Left ventricle myocardium superior (tissue), 1 donor: ENCODE measurements around the gene ACVR2B. TPM values are rescaled to one million over a fixed set of nuclear protein-coding genes. Genes with fewer than 3 reads are reported as not detected.
"Not testable (repeated sequence)": the region's sequence is repeated elsewhere in the genome, so short reads cannot be mapped to it uniquely, and the experiment has no call there.

Experiments used
- ATAC-seq: fragments of 200-7000 bp; cut with Tn5 transposase; one replicate; pipeline ENCODE4 v1.9.1; 2020; ENCODE audit warnings: mild to moderate bottlenecking, moderate library complexity
- DNase-seq: peaks from one replicate; pipeline ENCODE4 v3.0.0-alpha.2; 2020
- intact Hi-C: fragments of 100-400 bp; cut with micrococcal nuclease; formaldehyde crosslinking; loops from one replicate; pipeline ENCODE4 v1.11.0; 2022
- long read RNA-seq: library from polyadenylated mRNA; unstranded; transcript quantifications from one replicate; pipeline ENCODE4 v2.0.0, GENCODE V29; 2021
- total RNA-seq: library from RNA; stranded (reverse); fragmentation: NEBNext Ultra II Directional; extraction: Animal tissue kit (Norgen Biotek cat#: 25700); gene quantifications from one replicate; pipeline ENCODE4 v1.2.1, GENCODE V29; 2021
- donor health status: DM: no; HTN: yes; CAD: no; lungs with severe emphysema.

Gene ACVR2B
- 4.7 TPM for total RNA-seq
- long read RNA-seq, full-length matches to known transcripts = 2 of 4 reads
- long read RNA-seq, partial matches to known transcripts = 2 of 4 reads
- long read RNA-seq, other reads (novel, unspliced or antisense) = 0 of 4 reads

DNA sequence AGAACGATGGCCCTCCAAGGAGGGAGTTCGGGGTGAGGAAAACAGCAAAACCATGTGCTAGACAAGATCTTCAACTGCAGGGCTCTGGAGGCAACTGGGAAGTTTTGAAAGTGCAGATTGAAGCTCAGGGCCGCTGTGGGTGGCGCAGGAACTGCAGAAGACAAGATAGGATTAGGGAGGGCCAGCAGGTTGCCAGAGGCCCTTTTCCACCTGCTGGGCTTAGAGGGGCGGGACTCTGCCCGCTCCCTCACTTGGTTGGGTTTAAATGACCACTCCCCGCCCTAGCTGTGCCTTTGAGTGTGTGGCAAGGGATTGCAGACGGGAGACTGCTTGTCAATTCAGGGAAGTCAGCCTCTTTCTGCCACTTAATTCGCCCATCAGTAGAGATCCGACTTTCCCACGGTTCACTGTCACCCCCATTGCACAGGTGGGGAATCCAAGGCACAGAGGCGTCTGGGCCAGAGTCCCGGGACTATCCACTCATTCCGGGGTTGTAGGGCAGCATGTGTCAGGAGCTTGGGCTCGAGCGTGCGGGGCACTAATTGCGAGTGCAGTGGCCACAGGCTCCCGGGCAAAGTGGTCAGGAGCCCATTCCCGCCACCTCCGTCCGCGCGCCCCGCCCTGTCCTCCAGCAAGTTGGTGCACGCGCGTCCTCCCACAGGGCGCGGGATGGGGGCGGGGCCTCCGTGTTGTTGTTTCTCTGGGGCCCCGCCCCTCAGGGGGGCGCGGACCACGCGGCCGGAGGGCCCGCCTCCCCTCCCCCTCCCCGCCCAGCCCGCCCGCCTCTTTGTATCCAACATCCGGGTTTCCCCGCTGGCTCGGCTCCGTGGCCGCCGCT, at the start of gene ACVR2B:
Gene ACVR2B (plus strand): TSS at position 816 of the 838 bp plus-strand sequence. CDS start 433 bp downstream, outside the sequence.
- DNase-seq = peak; percentile 97
- intact Hi-C loops = no loop called here
- ATAC-seq = peak; percentile 87

DNA sequence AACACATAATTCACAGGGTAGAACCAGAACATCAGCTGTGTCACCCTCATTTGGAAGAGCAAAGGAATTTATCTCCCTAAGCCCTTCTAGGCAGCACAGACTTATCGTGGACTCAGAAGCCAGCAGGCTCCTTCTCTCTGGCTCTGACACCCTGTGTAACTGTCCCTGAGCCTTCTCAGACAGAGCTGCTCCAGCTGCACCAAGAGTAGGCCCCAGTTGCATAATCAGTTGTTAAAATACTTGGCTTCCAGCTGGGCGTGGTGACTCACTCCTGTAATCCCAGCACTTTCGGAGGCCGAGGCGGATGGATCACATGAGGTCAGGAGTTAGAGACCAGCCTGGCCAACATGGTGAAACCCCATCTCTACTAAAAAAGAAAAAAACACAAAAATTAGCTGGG, 49.4 kb upstream of the ACVR2B start:
- peak; percentile 63 for DNase-seq
- intact Hi-C loops = no loop called here
- peak; percentile 98 for ATAC-seq

DNA sequence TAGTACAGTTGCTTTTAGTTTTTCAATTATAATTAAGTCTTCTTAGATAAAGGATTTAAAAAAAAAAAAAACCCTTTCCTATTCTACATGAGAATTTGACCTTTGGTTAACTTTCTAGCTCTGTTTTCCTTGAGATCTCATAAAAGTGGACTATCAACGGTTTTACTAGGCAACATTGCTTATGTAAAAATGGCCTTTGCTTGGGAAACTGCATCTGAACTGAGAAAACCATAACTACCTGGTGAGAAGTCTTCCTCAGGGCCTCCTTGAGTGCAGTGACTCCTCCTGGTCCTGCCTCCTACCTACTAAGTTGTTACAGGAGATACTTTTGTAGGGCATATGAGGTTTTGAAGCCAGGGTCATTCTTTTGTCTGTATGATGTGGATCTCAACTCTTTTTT, 42.1 kb upstream of the ACVR2B start:
- intact Hi-C loops = no loop called here
- no peak for DNase-seq

DNA sequence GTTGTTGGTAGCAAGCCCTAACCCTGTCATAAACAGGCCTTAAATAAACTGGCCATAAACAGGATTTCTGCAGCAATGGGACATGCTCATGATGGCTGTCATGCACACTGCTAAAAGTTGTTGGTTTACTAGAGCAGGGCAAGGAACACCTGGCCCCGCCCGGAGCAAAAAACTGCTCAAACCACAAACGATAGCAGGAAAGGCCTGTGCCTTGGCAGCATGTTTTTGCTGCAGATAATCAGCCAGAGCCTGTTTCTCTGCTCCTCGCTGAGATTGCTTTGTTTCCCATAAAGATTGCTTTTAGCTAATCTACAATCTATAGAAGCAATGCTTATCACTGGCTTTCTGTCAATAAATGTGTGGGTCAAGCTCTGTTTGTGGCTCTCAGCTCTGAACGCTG, 32.9 kb upstream of the ACVR2B start:
- intact Hi-C loops, ATAC-seq, DNase-seq: not testable (repeated sequence)

More for the DNA sequence above, 42.1 kb upstream of the ACVR2B start:
- ATAC-seq = no peak

DNA sequence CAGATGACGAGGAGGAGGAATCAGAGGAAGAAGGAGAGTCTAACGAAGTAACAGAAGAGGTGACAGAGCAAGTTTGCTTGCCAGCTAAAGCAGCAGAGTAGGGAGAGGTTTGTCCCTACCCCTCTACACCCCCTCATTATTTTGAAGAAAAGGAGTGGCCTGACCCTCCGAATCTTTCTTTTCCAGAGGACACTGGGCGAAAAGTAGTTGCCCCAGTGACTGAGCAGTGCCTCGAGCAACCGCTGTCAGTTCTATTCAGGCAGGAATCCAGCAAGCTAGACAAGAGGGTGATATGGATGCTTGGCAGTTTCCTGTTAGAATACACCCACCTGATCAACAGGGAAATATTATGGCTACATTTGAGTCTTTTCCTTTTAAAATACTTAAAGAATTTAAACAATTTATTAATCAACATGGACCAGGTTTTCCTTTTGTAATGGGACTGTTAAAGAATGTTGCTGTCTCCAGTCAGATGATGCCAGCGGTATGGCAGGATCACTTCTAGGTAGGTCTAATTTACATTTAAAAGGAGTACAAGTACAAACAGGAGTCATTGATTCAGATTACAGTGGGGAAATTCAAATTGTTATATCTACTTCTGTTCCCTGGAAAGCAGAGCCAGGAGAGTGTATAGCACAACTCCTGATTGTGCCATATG, 31.9 kb upstream of the ACVR2B start:
- intact Hi-C loops = no loop called here
- DNase-seq = no peak
- ATAC-seq = no peak

DNA sequence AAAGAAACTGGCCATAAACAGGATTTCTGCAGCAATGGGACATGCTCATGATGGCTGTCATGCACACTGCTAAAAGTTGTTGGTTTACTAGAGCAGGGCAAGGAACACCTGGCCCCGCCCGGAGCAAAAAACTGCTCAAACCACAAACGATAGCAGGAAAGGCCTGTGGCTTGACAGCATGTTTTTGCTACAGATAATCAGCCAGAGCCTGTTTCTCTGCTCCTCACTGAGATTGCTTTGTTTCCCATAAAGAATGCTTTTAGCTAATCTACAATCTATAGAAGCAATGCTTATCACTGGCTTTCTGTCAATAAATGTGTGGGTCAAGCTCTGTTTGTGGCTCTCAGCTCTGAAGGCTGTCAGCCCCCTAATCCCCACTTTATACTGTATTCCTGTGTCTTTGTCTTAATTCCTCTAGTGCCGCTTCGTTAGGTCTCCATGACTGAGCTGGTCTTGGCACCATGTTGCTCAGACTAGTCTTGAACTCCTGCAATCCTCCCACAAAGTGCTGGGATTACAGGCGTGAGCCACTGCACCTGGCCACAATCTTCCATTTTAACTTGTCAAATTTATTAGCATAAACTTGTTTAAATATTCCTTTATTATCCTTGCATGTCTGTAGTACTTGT, 26.8 kb upstream of the ACVR2B start:
- intact Hi-C loops, ATAC-seq, DNase-seq: not testable (repeated sequence)

DNA sequence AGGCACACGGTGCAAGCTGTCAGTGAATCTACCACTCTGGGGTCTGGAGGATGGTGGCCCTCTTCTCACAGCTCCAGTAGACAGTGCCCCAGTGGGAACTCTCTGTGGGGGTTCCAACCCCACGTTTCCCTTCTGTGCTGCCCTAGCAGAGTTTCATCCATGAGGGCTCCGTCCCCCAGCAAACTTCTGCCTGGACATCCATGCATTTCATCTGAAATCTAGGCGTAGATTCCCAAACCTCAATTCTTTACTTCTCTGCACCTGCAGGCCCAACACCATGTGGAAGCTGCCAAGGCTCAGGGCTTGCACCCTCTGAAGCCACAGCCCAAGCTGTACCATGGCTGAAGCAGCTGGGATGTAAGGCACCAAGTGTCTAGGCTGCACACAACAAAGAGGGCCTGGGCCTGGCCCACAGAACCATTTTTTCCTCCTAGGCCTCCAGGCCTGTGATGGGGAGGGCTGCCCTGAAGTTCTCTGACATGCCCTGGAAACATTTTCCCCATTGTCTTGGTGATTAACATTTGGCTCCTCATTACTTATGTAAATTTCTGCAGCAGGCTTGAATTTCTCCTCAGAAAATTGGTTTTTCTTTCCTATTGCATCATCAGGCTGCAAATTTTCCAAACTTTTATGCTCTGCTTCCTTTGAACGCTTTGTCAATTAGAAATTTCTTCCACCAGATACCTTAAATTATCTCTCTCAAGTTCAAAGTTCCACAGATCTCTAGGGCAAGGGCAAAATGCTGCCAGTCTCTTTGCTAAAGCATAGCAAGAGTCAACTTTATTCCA, 20.6 kb upstream of the ACVR2B start:
- intact Hi-C loops = not testable (repeated sequence)

DNA sequence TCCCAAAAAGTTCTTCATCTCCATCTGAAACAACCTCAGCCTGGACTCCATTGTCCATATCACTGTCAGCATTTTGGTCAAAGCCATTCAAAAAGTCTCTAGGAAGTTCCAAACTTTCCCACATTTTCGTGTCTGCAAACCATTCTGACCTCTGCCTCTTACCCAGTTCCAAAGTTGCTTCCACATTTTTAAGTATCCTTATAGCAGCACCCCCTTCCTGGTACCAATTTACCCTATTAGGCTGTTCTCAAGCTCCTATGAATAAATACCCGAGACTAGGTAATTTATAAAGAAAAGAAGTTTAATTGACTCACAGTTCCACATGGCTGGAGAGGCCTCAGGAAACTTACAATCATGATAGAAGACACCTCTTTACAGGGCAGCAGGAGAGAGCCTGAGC, 20.0 kb upstream of the ACVR2B start:
- intact Hi-C loops, ATAC-seq, DNase-seq: not testable (repeated sequence)

More for the DNA sequence above, 20.6 kb upstream of the ACVR2B start:
- DNase-seq, ATAC-seq: not testable (repeated sequence)

DNA sequence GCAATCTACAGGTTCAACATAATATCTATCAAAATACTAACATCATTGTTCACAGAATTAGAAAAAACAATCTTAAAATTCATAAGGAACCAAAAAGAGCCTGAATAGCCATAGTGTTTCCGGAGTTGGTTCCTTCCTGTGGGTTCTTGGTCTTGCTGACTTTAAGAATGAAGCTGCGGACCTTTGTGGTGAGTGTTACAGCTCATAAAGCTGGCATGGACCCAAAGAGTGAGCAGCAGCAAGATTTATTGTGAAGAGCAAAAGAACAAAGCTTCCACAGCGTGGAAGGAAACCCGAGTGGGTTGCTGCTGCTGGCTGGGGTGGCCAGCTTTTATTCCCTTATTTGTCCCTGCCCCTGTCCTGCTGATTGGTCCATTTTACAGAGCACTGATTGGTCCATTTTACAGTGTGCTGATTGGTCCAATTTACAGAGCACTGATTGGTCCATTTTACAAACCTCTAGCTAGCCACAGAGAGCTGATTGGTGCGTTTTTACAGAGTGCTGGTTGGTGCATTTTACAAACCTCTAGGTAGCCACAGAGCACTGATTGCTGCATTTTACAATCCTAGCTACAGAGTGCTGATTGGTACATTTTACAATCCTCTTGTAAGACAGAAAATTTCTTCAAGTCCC, 15.1 kb upstream of the ACVR2B start:
- ATAC-seq, intact Hi-C loops, DNase-seq: not testable (repeated sequence)

DNA sequence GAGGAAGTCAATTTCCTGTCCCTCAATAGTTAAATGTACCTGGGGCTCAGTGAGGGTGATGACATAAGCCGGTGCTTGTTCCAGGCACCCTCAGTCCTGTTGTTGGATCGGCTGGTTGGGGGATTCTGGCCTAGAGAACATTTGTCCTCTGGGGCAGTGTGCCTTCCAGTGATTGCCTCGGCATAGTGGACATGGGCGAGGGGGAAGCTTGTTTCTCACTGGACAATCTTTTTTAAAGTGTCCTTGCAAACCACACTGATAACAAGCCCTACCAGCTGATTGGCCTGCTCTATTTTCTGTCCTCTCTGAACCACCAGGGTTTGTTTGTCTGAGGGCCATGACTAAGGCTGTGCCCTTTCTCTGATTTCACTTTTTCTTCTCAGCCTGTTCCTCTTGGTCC, 10.5 kb upstream of the ACVR2B start:
- DNase-seq, intact Hi-C loops, ATAC-seq: not testable (repeated sequence)

DNA sequence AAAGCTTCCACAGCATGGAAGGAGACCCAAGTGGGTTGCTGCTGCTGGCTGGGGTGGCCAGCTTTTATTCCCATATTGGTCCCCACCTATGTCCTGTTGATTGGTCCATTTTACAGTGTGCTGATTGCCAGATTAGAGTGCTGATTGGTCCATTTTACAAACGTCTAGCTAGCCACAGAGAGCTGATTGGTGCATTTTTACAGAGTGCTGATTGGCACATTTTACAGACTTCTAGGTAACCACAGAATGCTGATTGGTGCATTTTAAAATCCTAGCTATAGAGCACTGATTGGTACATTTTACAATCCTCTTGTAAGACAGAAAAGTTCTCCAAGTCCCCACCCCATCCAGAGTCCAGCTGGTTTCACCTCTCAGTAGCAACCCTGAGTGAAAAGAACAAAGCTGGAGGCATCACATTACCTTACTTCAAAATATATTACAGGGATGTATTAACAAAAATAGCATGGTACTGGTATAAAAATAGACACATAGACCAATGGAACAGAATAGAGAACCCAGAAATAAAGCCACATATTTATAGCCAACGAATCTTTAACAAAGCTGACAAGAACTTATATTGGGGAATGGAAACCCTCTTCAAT, 7.5 kb upstream of the ACVR2B start:
- ATAC-seq (no peak), DNase-seq (no peak)
- intact Hi-C loops = no loop called here

DNA sequence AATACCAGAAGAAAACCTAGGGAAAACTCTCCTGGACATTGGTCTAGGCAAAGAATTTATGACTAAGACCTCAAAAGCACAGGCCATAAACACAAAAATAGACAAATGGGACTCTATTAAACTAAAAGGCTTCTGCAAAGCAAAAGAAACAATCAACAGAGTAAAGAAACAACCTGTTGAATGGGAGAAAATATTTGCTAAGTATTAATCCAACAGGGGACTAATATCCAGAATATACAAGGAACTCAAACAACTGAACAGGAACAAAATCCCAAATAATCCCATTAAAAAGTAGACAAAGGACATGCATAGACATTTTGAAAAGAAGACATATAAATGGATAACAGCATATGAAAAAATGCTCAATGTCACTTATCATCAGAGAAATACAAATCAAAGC, 6.9 kb upstream of the ACVR2B start:
- ATAC-seq = no peak
- intact Hi-C loops = no loop called here
- no peak for DNase-seq

DNA sequence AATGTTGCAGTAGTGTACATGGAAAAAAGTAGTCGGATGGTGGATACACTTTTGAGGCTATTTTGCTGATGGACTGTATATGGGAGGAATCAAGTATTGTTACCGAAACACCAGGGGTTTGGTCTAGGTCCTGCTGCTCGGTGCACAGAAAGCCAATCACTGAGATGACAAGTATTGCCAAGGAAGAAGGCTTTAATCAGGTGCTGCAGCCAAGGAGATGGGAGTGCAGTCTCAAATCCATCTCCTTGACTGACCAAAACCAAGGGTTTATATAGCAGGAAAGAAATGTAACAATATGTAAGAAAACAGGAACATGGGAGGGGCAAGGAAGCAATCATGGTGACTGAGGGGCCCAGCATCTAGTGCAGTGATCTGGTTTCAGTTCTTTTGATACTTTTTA, 2.8 kb upstream of the ACVR2B start:
- ATAC-seq (no peak), DNase-seq (no peak)
- intact Hi-C loops = no loop called here

DNA sequence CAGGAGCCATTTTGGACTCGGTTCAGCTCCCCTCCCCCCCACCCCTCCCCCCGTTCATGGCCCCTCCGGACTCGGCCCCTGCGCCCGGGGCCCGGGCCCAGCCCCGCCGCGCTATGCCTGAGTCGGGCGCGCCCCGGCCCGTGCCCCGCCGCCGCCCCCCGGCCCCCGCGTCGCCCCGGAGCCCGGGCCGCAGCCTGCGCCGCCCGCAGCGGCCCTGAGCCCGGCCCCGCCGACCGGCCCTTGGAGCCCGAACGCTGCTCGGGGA, 155 bp downstream of the ACVR2B start:
- DNase-seq (no peak), ATAC-seq (no peak)
- intact Hi-C loops = no loop called here

DNA sequence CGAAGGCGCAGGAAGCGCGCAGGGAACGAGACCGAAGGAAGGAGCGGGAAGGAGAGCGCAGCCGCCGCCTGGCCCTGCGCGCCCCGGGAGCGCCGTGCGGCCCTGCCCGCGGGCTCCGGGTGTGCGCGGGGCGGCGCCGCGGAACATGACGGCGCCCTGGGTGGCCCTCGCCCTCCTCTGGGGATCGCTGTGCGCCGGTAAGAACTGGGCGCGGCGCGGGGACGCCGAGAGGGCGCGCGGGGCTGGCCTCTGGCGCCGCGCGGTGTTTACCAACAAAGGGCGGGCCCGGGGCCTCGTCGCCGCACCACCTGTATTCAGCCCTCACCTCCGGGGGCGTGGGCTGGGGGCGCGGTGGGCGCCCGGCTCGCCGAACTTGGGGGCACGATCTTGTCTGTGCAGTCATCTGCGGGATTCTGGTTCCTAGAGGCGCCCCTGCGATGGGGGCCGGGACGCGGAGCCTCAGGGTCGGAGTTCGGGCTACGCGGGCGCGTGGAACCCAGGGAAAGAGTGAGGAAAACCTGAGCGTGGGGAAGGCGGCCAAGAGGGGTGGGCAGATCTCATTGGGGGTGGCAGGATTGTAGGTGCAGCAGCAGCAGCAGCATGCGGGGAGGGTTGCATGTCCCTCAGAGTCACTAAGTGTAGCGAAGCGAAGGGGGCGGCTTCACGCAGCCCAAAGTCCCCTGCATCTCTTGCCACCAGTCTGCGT, 641 bp downstream of the ACVR2B start:
- peak; percentile 67 for DNase-seq
- ATAC-seq = peak; percentile 49
- intact Hi-C loops = no loop called here

DNA sequence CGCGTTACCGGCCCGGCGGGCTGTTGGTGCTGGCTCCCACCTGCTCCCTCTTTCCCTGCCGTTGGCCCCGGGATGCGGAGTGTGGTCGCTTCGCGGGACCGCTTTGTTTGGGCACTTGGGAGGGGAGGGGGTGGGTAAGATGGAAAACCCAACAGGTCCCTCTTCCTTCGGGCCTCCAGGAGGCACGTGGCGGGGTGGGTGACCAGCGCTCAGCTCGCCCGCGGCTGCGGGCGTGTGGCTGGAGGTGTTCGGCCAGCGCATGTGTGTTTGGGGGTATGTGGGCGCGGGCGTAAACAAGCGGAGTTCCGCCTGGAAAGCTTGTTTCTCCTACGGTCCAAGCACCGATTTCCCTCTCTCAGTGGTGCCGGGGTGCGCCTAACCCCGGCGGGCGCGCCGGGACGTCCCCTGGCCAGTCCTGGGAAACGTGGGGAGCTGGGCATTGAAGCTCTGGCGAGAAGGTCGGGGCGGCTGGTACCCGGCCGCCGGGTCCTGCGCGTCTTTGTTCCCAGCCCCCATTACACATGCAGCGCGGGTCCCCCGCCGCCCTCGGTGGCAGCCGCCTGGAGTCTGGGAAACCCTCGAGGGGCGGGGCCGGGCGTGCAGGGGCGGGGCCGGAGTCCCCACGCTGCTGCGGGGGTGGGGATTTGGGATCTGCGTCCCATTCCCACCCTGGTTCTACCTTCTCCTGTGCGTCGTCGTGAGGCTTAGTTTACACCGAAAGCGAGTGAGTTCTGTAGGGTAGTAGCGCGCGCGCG, 1.4 kb downstream of the ACVR2B start:
- DNase-seq (peak; percentile 86), ATAC-seq (peak; percentile 78)
- intact Hi-C loops = no loop called here
